IMR-90 (cell line): ENCODE data around the gene MORN4. TPM values are rescaled to one million over a fixed set of nuclear protein-coding genes. Genes with fewer than 3 reads are reported as not detected.
"Not testable (repeated sequence)": the region's sequence is repeated elsewhere in the genome, so short reads cannot be mapped to it uniquely, and the experiment has no call there.

ENCODE experiments used
- ATAC-seq: fragments of 200-7000 bp; cut with Tn5 transposase; 2 replicates; pipeline ENCODE4 v1.9.1; 2020; ENCODE audit warnings: low read depth, mild to moderate bottlenecking, moderate library complexity
- BruUV-seq: library from RNA; stranded (reverse); fragments of 400-500 nt; replicated peaks from 2 replicates; lab custom pipeline; 2021; lab: Mats Ljungman, UMichigan
- CTCF ChIA-PET: fragments of 300-600 bp; formaldehyde crosslinking; extraction: SDS; loops from one replicate; lab custom pipeline; 2021; ENCODE audit warnings: antibody characterized with exemption; lab: Yijun Ruan, JAX
- POLR2A ChIA-PET: fragments of 300-600 bp; sonication (Branson Sonifier 250); formaldehyde crosslinking; loops from one replicate; lab custom pipeline; 2022; ENCODE audit warnings: antibody characterized with exemption; ENCODE audit not compliant: unreplicated experiment; lab: Charles Lee
- DNase-seq: peaks from one replicate; pipeline ENCODE4 v3.0.0; 2013
- H2AFZ ChIP-seq: replicated peaks from 2 replicates; pipeline ENCODE3; 2013; ENCODE audit warnings: low read length, mild to moderate bottlenecking; ENCODE audit not compliant: poor library complexity
- H2AK5ac ChIP-seq: 2 replicates; pipeline ENCODE4 v1.6.1; 2013; ENCODE audit warnings: low read depth, low read length, inconsistent platforms
- H2AK9ac ChIP-seq: replicated peaks from 2 replicates; pipeline ENCODE3; 2013; ENCODE audit warnings: mild to moderate bottlenecking, low read depth, low read length, moderate library complexity; ENCODE audit not compliant: poor library complexity
- H2BK120ac ChIP-seq: 2 replicates; pipeline ENCODE4 v1.6.1; 2013; ENCODE audit warnings: low read depth, low read length, inconsistent platforms
- H2BK15ac ChIP-seq: 3 replicates; pipeline ENCODE4 v1.6.1; 2013; ENCODE audit warnings: low read depth, low read length, inconsistent platforms
- H2BK20ac ChIP-seq: 2 replicates; pipeline ENCODE4 v1.6.1; 2013; ENCODE audit warnings: low read depth, mild to moderate bottlenecking, inconsistent platforms, low read length, moderate library complexity
- H2BK5ac ChIP-seq: 2 replicates; pipeline ENCODE4 v1.6.1; 2013; ENCODE audit warnings: mild to moderate bottlenecking, low read depth, low read length, inconsistent platforms; ENCODE audit not compliant: poor library complexity, severe bottlenecking
- H3K14ac ChIP-seq: replicated peaks from 2 replicates; pipeline ENCODE4 v1.6.1; 2013; ENCODE audit warnings: low read depth, low read length, inconsistent platforms
- H3K18ac ChIP-seq: 2 replicates; pipeline ENCODE4 v1.6.1; 2013; ENCODE audit warnings: low read depth, low read length, control low read depth
- H3K23ac ChIP-seq: 2 replicates; pipeline ENCODE4 v1.6.1; 2013; ENCODE audit warnings: low read depth, low read length, inconsistent platforms
- H3K27ac ChIP-seq: 2 replicates; pipeline ENCODE4 v1.5.1; 2013; ENCODE audit warnings: mild to moderate bottlenecking, control low read depth, low read length; ENCODE audit not compliant: insufficient read depth
- H3K27me3 ChIP-seq: 2 replicates; pipeline ENCODE4 v1.6.1; 2013; ENCODE audit warnings: low read length; ENCODE audit not compliant: control insufficient read depth, insufficient read depth
- H3K36me3 ChIP-seq: 2 replicates; pipeline ENCODE4 v1.6.1; 2013; ENCODE audit warnings: low read length, mixed read lengths; ENCODE audit not compliant: control insufficient read depth, insufficient read depth
- H3K4ac ChIP-seq: 2 replicates; pipeline ENCODE4 v1.6.1; 2013; ENCODE audit warnings: low read depth, low read length, inconsistent platforms
- H3K4me1 ChIP-seq: 2 replicates; pipeline ENCODE4 v1.6.1; 2013; ENCODE audit warnings: low read length, mixed read lengths; ENCODE audit not compliant: control insufficient read depth, insufficient read depth
- H3K4me2 ChIP-seq: 2 replicates; pipeline ENCODE4 v1.6.1; 2013; ENCODE audit warnings: low read depth, mild to moderate bottlenecking, control low read depth, low read length, moderate library complexity
- H3K4me3 ChIP-seq: 2 replicates; pipeline ENCODE4 v1.5.1; 2013; ENCODE audit warnings: low read depth, mild to moderate bottlenecking, control low read depth, low read length, moderate library complexity; ENCODE audit not compliant: insufficient read depth
- H3K56ac ChIP-seq: 2 replicates; pipeline ENCODE4 v1.6.1; 2013; ENCODE audit warnings: low read length, inconsistent platforms; ENCODE audit not compliant: insufficient read depth; ENCODE audit errors: extremely low read depth
- H3K79me1 ChIP-seq, 2 experiments: 2 replicates each; pipeline ENCODE4 v1.6.1; 2013; ENCODE audit warnings: low read length in 2 of 2, inconsistent platforms in 1 of 2, low read depth in 1 of 2
- H3K9ac ChIP-seq: 2 replicates; pipeline ENCODE4 v1.6.1; 2013; ENCODE audit warnings: low read depth, low read length, control low read depth
- H3K9me1 ChIP-seq: 2 replicates; pipeline ENCODE4 v1.6.1; 2013; ENCODE audit warnings: low read length, inconsistent platforms; ENCODE audit not compliant: insufficient read depth
- H3K9me3 ChIP-seq: 2 replicates; pipeline ENCODE4 v1.6.1; 2013; ENCODE audit warnings: low read length; ENCODE audit not compliant: control insufficient read depth, insufficient read depth
- H4K20me1 ChIP-seq: 2 replicates; pipeline ENCODE4 v1.6.1; 2013; ENCODE audit warnings: low read length, inconsistent platforms; ENCODE audit not compliant: insufficient read depth
- H4K5ac ChIP-seq: 2 replicates; pipeline ENCODE4 v1.6.1; 2013; ENCODE audit warnings: mild to moderate bottlenecking, low read depth, low read length, control low read depth
- H4K8ac ChIP-seq, 2 experiments: 2 replicates each; pipeline ENCODE4 v1.6.1; 2013; ENCODE audit warnings: low read depth in 2 of 2, low read length in 2 of 2, control low read depth in 1 of 2, inconsistent platforms in 1 of 2
- H4K91ac ChIP-seq: 2 replicates; pipeline ENCODE4 v1.6.1; 2013; ENCODE audit warnings: low read depth, low read length, inconsistent platforms; ENCODE audit not compliant: insufficient read depth
- WGBS, 2 experiments: methylation state at CpG; one replicate each; pipeline versions ENCODE4 v1.1.5 to v1.1.7; 2013; ENCODE audit warnings: missing lambda C conversion rate in 2 of 2; ENCODE audit not compliant: insufficient read length in 1 of 2; ENCODE audit errors: extremely low coverage in 2 of 2; 5-methylcytosine and 5-hydroxymethylcytosine counted together
- dilution Hi-C: fragments of 300-500 bp; cut with HindIII; formaldehyde crosslinking; loops from one replicate; pipeline ENCODE4 v1.14.3; 2018; ENCODE audit warnings: low sequenced_read_pairs; ENCODE audit not compliant: unreplicated experiment
- in situ Hi-C: fragments of 300-500 bp; cut with MboI; formaldehyde crosslinking; loops from 3 replicates; pipeline ENCODE4 v1.14.3; 2019; ENCODE audit warnings: low sequenced_read_pairs, inconsistent platforms, mixed read lengths
- intact Hi-C: fragments of 100-400 bp; cut with micrococcal nuclease; formaldehyde crosslinking; loops from 2 replicates; pipeline ENCODE4 v1.10.0; 2022
- polyA plus RNA-seq, 3 experiments: library from polyadenylated mRNA; depleted of rRNA; stranded (reverse); fragments of >200 nt; gene quantifications; 2 replicates each; pipeline ENCODE4 v1.2.3, GENCODE V29; 2012; ENCODE audit warnings: low replicate concordance in 1 of 3
- total RNA-seq: library from RNA; depleted of rRNA; stranded (reverse); fragments of >200 nt; gene quantifications from 2 replicates; pipeline ENCODE4 v1.2.3, GENCODE V29; 2012

MORN4 gene
- total and polyA plus RNA-seq, 2 of the 4 experiments (the other 2 are of a cell fraction), result 3.2 to 8.4 TPM

DNA sequence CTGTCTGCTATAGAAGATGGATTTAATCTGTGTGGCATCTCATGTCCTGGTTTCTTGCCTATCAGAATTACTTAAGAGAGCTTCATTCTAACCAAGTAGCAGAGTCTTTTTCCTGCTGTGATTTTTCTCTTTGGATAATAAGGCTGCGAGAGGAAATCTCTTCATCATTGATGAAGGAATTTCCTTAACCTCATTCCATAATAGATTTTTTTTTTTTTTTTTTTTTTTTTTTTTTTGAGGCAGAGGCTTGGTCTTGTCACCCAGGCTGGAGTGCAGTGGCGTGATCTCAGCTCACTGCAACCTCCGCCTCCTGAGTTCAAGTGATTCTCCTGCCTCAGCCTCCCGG is 16.1 kb upstream of the MORN4 start:
- ATAC-seq, DNase-seq, H4K8ac ChIP-seq, H2AFZ ChIP-seq, H2BK15ac ChIP-seq, H3K9ac ChIP-seq, BruUV-seq, H2AK9ac ChIP-seq, H4K91ac ChIP-seq, H3K14ac ChIP-seq, in situ Hi-C loops, H3K56ac ChIP-seq, H3K4me3 ChIP-seq, H3K9me3 ChIP-seq, H2BK20ac ChIP-seq, H2AK5ac ChIP-seq, H3K27ac ChIP-seq, H4K5ac ChIP-seq, H3K27me3 ChIP-seq, dilution Hi-C loops: not testable (repeated sequence)
- CTCF ChIA-PET, result interaction anchor here (0.8 to 1.1 kb wide), 2 partner anchors 52 to 78 kb away, joined by 3 to 4 read pairs; no protein-coding TSS in a partner anchor
- no CpG with 5 or more reads among the region's 4 CpGs for WGBS, 2 experiments
- peaks cover 19% of the 10 kb centered on the region for H3K4me1 ChIP-seq
- intact Hi-C loops, result loop anchor here (1.0 kb wide), 1 partner anchor 8 kb away; no protein-coding TSS in a partner anchor
- H4K20me1 ChIP-seq, result peaks cover 11% of the 10 kb centered on the region; the same call in 1 of the 2 replicates
- peaks cover 44 to 71% of the 10 kb centered on the region in 2 experiments for H3K79me1 ChIP-seq
- peak overlapping the region; percentile 61; the same call in 1 of the 2 replicates for H2BK120ac ChIP-seq
- H3K4me2 ChIP-seq, result peak overlapping the region; percentile 48; the same call in 1 of the 2 replicates
- 0 out of 2 replicates have a peak overlapping the region, but pooled peaks have one; percentile 6 for H3K23ac ChIP-seq
- H3K18ac ChIP-seq, result peak overlapping the region; percentile 18; the same call in 1 of the 2 replicates
- peaks cover 21% of the 10 kb centered on the region for H3K9me1 ChIP-seq
- peak overlapping the region; percentile 23; the same call in 1 of the 2 replicates for H3K4ac ChIP-seq
- POLR2A ChIA-PET, result interaction anchor here (1.0 kb wide), 1 partner anchor 8 kb away, joined by 42 read pairs; no protein-coding TSS in a partner anchor
- H2BK5ac ChIP-seq, result peak overlapping the region; percentile 94
- H3K36me3 ChIP-seq, result peaks cover 30% of the 10 kb centered on the region
